MM.1S (cell line): ENCODE data around the gene FAIM2.
"Not testable (repeated sequence)": the region's sequence is repeated elsewhere in the genome, so short reads cannot be mapped to it uniquely, and the experiment has no call there.

ENCODE experiments used
- DNase-seq: peaks from one replicate; pipeline ENCODE4 v3.0.0-alpha.2; 2015
- H2AFZ ChIP-seq: fragments of 300-600 bp; sonication (generic); 2 replicates; pipeline ENCODE4 v1.6.0; 2016; ENCODE audit warnings: antibody characterized with exemption, low read length
- H3F3A ChIP-seq: fragments of 300-600 bp; sonication (generic); 2 replicates; pipeline ENCODE4 v1.6.1; 2016; ENCODE audit warnings: mild to moderate bottlenecking, antibody characterized with exemption, low read length, moderate library complexity, mixed read lengths; ENCODE audit not compliant: insufficient read depth
- H3K27ac ChIP-seq: fragments of 300-600 bp; sonication (generic); 2 replicates; pipeline ENCODE4 v1.5.1; 2016; ENCODE audit warnings: mild to moderate bottlenecking, low read length
- H3K27me3 ChIP-seq: fragments of 300-600 bp; sonication (generic); replicated peaks from 2 replicates; pipeline ENCODE4 v1.6.0; 2016; ENCODE audit warnings: low read length; ENCODE audit not compliant: insufficient read depth
- H3K36me3 ChIP-seq: fragments of 300-600 bp; sonication (generic); replicated peaks from 2 replicates; pipeline ENCODE4 v1.6.1; 2016; ENCODE audit warnings: mild to moderate bottlenecking, low read length, mixed read lengths; ENCODE audit not compliant: insufficient read depth
- H3K4me1 ChIP-seq: fragments of 300-600 bp; sonication (generic); 2 replicates; pipeline ENCODE4 v1.6.1; 2016; ENCODE audit warnings: low read length, mixed read lengths
- H3K4me2 ChIP-seq: fragments of 300-600 bp; sonication (generic); 2 replicates; pipeline ENCODE4 v1.6.0; 2016; ENCODE audit warnings: low read depth, low read length
- H3K4me3 ChIP-seq: fragments of 300-600 bp; sonication (generic); 2 replicates; pipeline ENCODE4 v1.5.1; 2016; ENCODE audit warnings: low read length, mixed read lengths
- H3K79me2 ChIP-seq: fragments of 300-600 bp; sonication (generic); 2 replicates; pipeline ENCODE4 v1.6.1; 2016; ENCODE audit warnings: mixed run types, low read length, mixed read lengths
- H3K9ac ChIP-seq: fragments of 300-600 bp; sonication (generic); 2 replicates; pipeline ENCODE4 v1.6.1; 2016; ENCODE audit warnings: low read length, mixed read lengths
- H3K9me2 ChIP-seq: fragments of 300-600 bp; sonication (generic); replicated peaks from 2 replicates; pipeline ENCODE4 v1.6.1; 2016; ENCODE audit warnings: mild to moderate bottlenecking, low read length, mixed read lengths; ENCODE audit not compliant: insufficient read depth
- H3K9me3 ChIP-seq: fragments of 300-600 bp; sonication (generic); replicated peaks from 2 replicates; pipeline ENCODE4 v1.6.1; 2016; ENCODE audit warnings: mild to moderate bottlenecking, low read length, mixed read lengths; ENCODE audit not compliant: insufficient read depth
- H4K20me1 ChIP-seq: fragments of 300-600 bp; sonication (generic); 2 replicates; pipeline ENCODE4 v1.6.1; 2016; ENCODE audit warnings: mild to moderate bottlenecking, low read length, moderate library complexity, mixed read lengths; ENCODE audit not compliant: insufficient read depth
- EZH2 ChIP-seq: fragments of 300-600 bp; sonication (generic); optimal IDR thresholded peaks from 2 replicates; pipeline ENCODE3; 2017; ENCODE audit warnings: low read depth, mild to moderate bottlenecking, antibody characterized with exemption, low read length, mixed read lengths
- EZH2phosphoT487 ChIP-seq: fragments of 300-600 bp; sonication (generic); IDR thresholded peaks from 2 replicates; pipeline ENCODE4 v1.6.1; 2018; ENCODE audit warnings: antibody characterized with exemption, low read length
- TF ChIP-seq, protein P1 (sequence below): fragments of 300-600 bp; sonication (generic); IDR thresholded peaks from 2 replicates; pipeline ENCODE4 v1.5.1; 2016; ENCODE audit warnings: antibody characterized with exemption, low read length, mixed read lengths

FAIM2 gene

DNA sequence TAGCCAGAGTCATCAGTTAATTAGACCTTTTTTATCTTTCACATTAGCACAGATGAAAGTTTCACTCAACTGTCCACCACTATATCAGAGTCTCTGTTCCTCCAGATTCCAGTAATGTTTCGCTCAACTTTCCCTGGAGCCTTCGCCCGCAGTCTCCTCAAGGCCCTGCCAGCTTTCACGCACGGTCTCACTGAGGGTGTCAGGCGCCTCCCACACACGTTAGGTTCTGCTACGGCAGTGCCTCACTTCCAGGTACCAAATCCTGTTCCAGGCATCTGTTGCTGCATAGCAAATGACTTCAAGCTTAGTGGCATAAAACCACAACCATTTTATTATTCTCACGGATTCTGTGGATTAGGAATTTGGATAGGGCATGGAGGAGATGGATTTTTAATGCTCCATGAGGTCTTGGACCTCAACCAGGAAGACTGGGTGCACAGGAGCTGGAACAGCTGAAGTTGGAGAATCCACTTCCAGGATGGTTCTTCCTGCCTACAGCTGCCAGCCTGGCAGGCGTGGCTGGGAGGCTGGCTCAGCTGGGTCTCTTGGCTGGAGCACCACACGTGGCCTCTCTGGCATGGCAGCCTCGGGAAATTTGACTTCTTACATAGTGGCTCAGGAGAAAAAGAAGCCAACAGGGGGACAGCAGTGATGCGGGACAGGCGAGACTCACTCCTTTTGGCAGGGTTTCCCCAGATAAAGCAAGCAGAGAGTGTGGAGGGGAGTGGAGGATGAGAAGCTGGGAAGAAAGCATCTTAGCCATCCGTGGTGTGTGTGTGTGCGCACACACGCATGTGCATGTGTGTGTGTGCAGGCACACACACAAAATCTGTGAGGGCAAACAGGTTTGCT lies 39.5 kb downstream of the FAIM2 start:
- no peaks in the 10 kb centered on the region for H3K9me3 ChIP-seq
- H3K4me3 ChIP-seq, result no peak overlapping the region
- H3K79me2 ChIP-seq, result no peaks in the 10 kb centered on the region
- no peaks in the 10 kb centered on the region for H3K4me1 ChIP-seq
- H3K9me2 ChIP-seq, result no peaks in the 10 kb centered on the region
- H2AFZ ChIP-seq, result no peak overlapping the region
- no peak for DNase-seq
- H4K20me1 ChIP-seq, result no peaks in the 10 kb centered on the region
- no peak overlapping the region for H3K9ac ChIP-seq
- H3K4me2 ChIP-seq, result no peak overlapping the region
- H3K36me3 ChIP-seq, result no peaks in the 10 kb centered on the region
- TF ChIP-seq EZH2, result no peak
- TF ChIP-seq, protein P1, sequence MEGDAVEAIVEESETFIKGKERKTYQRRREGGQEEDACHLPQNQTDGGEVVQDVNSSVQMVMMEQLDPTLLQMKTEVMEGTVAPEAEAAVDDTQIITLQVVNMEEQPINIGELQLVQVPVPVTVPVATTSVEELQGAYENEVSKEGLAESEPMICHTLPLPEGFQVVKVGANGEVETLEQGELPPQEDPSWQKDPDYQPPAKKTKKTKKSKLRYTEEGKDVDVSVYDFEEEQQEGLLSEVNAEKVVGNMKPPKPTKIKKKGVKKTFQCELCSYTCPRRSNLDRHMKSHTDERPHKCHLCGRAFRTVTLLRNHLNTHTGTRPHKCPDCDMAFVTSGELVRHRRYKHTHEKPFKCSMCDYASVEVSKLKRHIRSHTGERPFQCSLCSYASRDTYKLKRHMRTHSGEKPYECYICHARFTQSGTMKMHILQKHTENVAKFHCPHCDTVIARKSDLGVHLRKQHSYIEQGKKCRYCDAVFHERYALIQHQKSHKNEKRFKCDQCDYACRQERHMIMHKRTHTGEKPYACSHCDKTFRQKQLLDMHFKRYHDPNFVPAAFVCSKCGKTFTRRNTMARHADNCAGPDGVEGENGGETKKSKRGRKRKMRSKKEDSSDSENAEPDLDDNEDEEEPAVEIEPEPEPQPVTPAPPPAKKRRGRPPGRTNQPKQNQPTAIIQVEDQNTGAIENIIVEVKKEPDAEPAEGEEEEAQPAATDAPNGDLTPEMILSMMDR, result no peak
- no peak for TF ChIP-seq EZH2phosphoT487
- no peaks in the 10 kb centered on the region; the same call in 1 of the 2 replicates for H3K27me3 ChIP-seq
- H3K27ac ChIP-seq, result no peak overlapping the region
- H3F3A ChIP-seq, result no peaks in the 10 kb centered on the region

- not testable (repeated sequence) for H3K27me3 ChIP-seq, H3K4me2 ChIP-seq, H3K9me3 ChIP-seq, H3K27ac ChIP-seq, H3K36me3 ChIP-seq, H3K4me1 ChIP-seq, H3K9me2 ChIP-seq, H4K20me1 ChIP-seq, H3K4me3 ChIP-seq, H3K9ac ChIP-seq, H3K79me2 ChIP-seq, DNase-seq, H2AFZ ChIP-seq, H3F3A ChIP-seq
Observed at GRCh38 chr12:49860921-49861320, 42.8 kb downstream of the FAIM2 start.

DNA sequence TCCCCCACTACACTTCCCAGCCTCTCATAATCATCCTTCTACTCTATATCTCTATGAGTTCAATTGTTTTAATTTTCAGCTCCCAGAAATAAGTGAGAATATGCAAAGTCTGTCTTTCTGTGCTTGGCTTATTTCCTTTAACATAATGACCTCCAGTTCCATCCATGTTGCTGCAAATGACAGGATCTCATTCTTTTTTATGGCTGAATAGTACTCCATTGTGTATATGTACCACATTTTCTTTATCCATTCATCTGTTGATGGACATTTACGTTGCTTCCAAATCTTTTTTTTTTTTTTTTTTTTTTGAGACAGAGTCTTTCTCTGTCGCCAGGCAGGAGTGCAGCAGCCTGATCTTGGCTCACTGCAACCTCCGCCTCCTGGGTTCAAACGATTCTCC lies 47.8 kb downstream of the FAIM2 start:
- not testable (repeated sequence) for H3F3A ChIP-seq, H2AFZ ChIP-seq, H3K9me3 ChIP-seq, H3K36me3 ChIP-seq, H3K4me3 ChIP-seq, H3K4me2 ChIP-seq, DNase-seq, H3K4me1 ChIP-seq, H3K79me2 ChIP-seq, H3K9me2 ChIP-seq, H3K27ac ChIP-seq, H4K20me1 ChIP-seq, H3K9ac ChIP-seq, H3K27me3 ChIP-seq

DNA sequence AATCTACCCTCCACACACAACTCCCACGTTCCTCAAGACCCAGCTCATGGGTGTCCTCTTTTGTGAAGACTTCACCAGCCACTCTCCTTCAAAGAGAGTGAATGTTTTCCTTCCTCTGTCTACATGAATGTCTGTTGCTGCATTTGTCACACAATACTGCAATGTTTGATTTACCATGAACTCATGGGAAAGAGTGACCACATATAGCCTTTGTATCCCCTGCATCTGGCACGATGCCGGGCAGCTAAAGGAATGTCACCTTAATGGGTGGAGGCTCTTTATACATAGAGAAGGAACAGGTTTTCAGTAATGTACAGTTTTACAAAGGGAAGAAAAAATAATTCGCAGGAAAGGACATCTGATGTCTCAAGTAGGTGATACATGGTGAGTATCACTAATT lies 48.7 kb downstream of the FAIM2 start:
- Histone ChIP-seq H4K20me1 (no peaks in the 10 kb centered on the region), H3K4me2 (no peak overlapping the region), H3K9ac (no peak overlapping the region), H3K27me3 (no peaks in the 10 kb centered on the region), H3F3A (peaks cover 7% of the 10 kb centered on the region), H2AFZ (no peak overlapping the region), H3K4me3 (no peak overlapping the region), H3K9me3 (no peaks in the 10 kb centered on the region), H3K4me1 (peaks cover 7% of the 10 kb centered on the region; the same call in 1 of the 2 replicates), H3K36me3 (no peaks in the 10 kb centered on the region), H3K27ac (no peak overlapping the region), H3K9me2 (no peaks in the 10 kb centered on the region), H3K79me2 (no peaks in the 10 kb centered on the region)
- TF ChIP-seq, protein P1, result no peak
- TF ChIP-seq EZH2phosphoT487 (no peak), EZH2 (no peak)
- DNase-seq, result no peak
